Measurements from ENCODE around the gene APOM. TPM values are rescaled to one million over a fixed set of nuclear protein-coding genes. Genes with fewer than 3 reads are reported as not detected.
A peak's percentile ranks its signal among the peaks of the same experiment; 100 is the strongest.

APOM gene
- total RNA-seq, 4 donors from 2014 or later: 2.3 to 5.1 (median 4.5) TPM

- Histone ChIP-seq H3K27ac (no peak overlapping the region), H3K9me3 (no peaks in the 10 kb centered on the region), H3K4me1 (peaks cover 0 to 7% of the 10 kb centered on the region in 2 donors), H3K36me3 (no peaks in the 10 kb centered on the region), H3K27me3 (no peaks in the 10 kb centered on the region), H3K4me3 (replicated peaks in 1 of 3) (no peak overlapping the region)
- 50 to 57% methylated on average over 8 of the region's 8 CpGs for WGBS, 2 donors
- TF ChIP-seq CTCF (IDR thresholded peaks at IDR 0.05) (no peak), POLR2A (IDR thresholded peaks at IDR 0.05) (no peak)
- intact Hi-C loops (cut with DNase I): no loop called here
- DNase-seq: peak; percentile 28 to 33
These were observed 41.5 kb upstream of the APOM start for GRCh38 chr6:31614075-31614619.

DNA sequence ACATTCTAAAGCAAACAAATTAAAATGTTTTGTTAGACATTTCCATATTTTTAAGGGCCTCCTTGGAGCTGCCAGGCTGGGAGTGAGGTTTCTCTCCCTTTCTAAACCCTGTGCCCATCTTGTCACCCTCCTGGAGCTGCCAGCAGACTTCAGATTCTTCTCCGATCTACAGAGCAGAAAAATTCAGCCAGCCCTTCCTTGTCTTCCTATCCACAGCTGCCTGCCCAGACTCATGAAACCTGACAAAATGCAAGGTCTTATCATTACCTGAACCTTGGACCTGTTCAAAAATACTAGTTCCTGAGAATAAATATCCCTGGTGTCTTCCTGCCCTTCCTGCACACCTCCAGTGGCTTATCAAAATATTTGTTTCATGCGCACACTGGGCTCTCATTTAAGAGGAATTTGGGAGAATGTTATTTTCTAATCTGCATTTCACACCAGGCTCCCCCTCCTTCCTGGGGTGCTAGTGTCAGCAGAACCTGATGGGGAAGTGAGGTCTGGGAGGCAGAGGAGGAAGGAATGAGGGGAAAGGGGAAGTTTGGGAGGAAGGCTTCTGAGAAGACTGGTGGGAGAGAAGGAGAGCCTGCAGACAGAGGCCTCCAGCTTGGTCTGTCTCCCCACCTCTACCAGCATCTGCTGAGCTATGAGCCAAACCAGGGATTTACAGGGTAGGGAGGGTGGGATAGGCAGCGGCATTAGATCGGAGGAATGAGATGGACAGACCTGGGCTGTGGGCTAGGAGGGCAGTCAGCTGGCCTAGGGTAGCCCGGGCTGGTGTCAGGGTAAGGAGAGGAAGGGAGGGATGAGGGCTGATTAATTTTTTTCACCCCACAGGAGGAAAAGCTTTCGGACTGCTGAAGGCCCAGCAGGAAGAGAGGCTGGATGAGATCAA is 40.8 kb upstream of the APOM start, which contains the start of gene AIF1:
Gene AIF1, plus strand, starts transcription at position 551 of the 895 bp plus-strand sequence. Its CDS starts 96 bp downstream, at position 647.
- TF ChIP-seq POLR2A (IDR thresholded peaks at IDR 0.05): no peak
- intact Hi-C loops (cut with DNase I): no loop called here
- Histone ChIP-seq H3K4me1 (peaks cover under 1 to 3% of the 10 kb centered on the region in 2 donors), H3K27ac (no peak within 1 kb of the TSS), H3K4me3 (replicated peaks in 1 of 3) (no peak within 1 kb of the TSS), H3K36me3 (no peaks in the 10 kb centered on the region), H3K27me3 (no peaks in the 10 kb centered on the region), H3K9me3 (no peaks in the 10 kb centered on the region)
- 69 to 74% methylated on average over 6 of the region's 6 CpGs for WGBS, 2 donors
- no peak for DNase-seq

DNA sequence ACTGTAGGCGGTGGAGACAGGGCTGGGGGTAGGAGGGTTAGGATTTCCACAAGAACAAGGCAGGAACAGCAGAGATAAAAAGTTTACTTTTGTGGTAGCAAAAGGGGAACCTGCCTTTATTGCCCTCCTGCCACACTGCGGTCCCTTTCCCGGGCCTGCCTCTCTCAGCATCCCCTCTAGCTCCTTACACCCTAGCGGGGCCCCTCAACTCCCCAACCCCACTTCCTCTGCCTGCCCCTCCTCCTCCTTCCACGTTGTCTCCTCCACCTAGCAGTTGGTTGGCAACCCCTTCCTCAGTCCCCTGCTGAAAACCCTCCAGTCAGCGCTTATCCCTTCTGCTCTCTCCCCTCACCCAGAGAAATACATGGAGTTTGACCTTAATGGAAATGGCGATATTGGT is 39.9 kb upstream of the APOM start:
- peaks cover 0 to 3% of the 10 kb centered on the region in 2 donors for H3K4me1 ChIP-seq
- intact Hi-C loops (cut with DNase I): no loop called here
- no peak overlapping the region for H3K27ac ChIP-seq
- H3K4me3 ChIP-seq (replicated peaks in 1 of 3): no peak overlapping the region
- H3K27me3 ChIP-seq: no peaks in the 10 kb centered on the region
- TF ChIP-seq POLR2A (IDR thresholded peaks at IDR 0.05): no peak
- TF ChIP-seq CTCF (IDR thresholded peaks at IDR 0.05): no peak
- no peak for DNase-seq
- H3K9me3 ChIP-seq: no peaks in the 10 kb centered on the region
- WGBS, 2 donors: 76% methylated on average over 7 of the region's 7 CpGs
- H3K36me3 ChIP-seq: no peaks in the 10 kb centered on the region

DNA sequence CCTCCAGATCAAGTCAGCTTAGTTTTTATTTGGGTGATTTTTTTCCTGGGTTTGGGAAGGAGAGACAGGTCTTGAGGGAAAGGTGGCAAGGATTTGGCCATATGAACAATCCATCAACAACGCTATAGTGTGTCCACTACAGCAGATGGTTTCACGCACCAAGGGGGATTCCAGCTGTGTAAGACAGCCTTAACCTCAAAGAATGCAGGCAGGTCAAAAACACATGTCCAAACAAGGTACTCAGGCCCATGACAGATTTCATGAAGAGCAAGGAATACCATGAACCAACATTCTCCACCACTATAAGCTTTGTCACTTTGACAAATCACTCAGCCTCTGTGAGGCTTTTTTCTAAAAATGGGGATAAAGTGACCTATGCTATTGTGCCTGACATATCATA is 38.7 kb upstream of the APOM start:
- Histone ChIP-seq H3K27ac (no peak overlapping the region), H3K27me3 (no peaks in the 10 kb centered on the region), H3K4me1 (peaks cover 5 to 7% of the 10 kb centered on the region in 2 donors), H3K4me3 (replicated peaks in 1 of 3) (no peak overlapping the region), H3K36me3 (no peaks in the 10 kb centered on the region), H3K9me3 (no peaks in the 10 kb centered on the region)
- 91 to 98% methylated on average over 2 of the region's 2 CpGs for WGBS, 2 donors
- TF ChIP-seq POLR2A (IDR thresholded peaks at IDR 0.05): no peak
- no peak for TF ChIP-seq CTCF (IDR thresholded peaks at IDR 0.05)
- DNase-seq: no peak
- intact Hi-C loops (cut with DNase I): no loop called here

GRCh38 chr6:31619805-31620585 is 35.7 kb upstream of the APOM start:
- peak; percentile 99 for DNase-seq
- peaks cover 9 to 12% of the 10 kb centered on the region in 2 donors for H3K4me1 ChIP-seq
- intact Hi-C loops (cut with DNase I): no loop called here
- WGBS, 2 donors: 0% methylated on average over 50 of the region's 50 CpGs
- peak overlapping the region; percentile 97 to 99 (median 97) for H3K27ac ChIP-seq
- peaks cover 11 to 17% of the 10 kb centered on the region in 2 donors for H3K36me3 ChIP-seq
- H3K9me3 ChIP-seq: no peaks in the 10 kb centered on the region
- H3K27me3 ChIP-seq: no peaks in the 10 kb centered on the region
- H3K4me3 ChIP-seq (replicated peaks in 1 of 3): peak overlapping the region; percentile 6 to 42 (median 19)
- TF ChIP-seq CTCF (IDR thresholded peaks at IDR 0.05): peak in 1 of 6 experiments; percentile 10
- TF ChIP-seq POLR2A (IDR thresholded peaks at IDR 0.05): peak; percentile 76 to 94

Measured in thyroid gland (tissue), 4 donors.